CD14-positive monocyte (primary cell): ENCODE data around the gene CFAP57. TPM values are rescaled to one million over a fixed set of nuclear protein-coding genes. Genes with fewer than 3 reads are reported as not detected.

Experiments used
- DNase-seq, 3 donors: peaks; one replicate each; pipeline ENCODE4 v3.0.0-alpha.2; 2011 to 2022
- H2AFZ ChIP-seq: 2 replicates; pipeline ENCODE4 v1.6.0; 2012; ENCODE audit warnings: mild to moderate bottlenecking, low read depth, low read length, inconsistent platforms; ENCODE audit not compliant: insufficient read depth, poor library complexity, severe bottlenecking
- H3K27ac ChIP-seq, 2 donors: 1 replicate in 1 of 2; 2 replicates in 1 of 2; pipeline ENCODE4 v1.5.1; 2012 to 2013; ENCODE audit warnings: low read length in 2 of 2, control low read depth in 1 of 2, inconsistent platforms in 1 of 2, low read depth in 1 of 2, mild to moderate bottlenecking in 1 of 2
- H3K27me3 ChIP-seq, 2 donors: one replicate each; pipeline versions ENCODE4 v1.6.0 to v1.6.1; 2011 to 2013; ENCODE audit warnings: low read length in 2 of 2; ENCODE audit not compliant: control insufficient read depth in 2 of 2, insufficient read depth in 2 of 2
- H3K36me3 ChIP-seq, 2 donors: replicated peaks in 1 of 2; 1 replicate in 1 of 2; 2 replicates in 1 of 2; pipeline versions ENCODE4 v1.5.1 to v1.6.1; 2012 to 2013; ENCODE audit warnings: low read length in 2 of 2, control low read depth in 1 of 2, inconsistent platforms in 1 of 2, mild to moderate bottlenecking in 1 of 2; ENCODE audit not compliant: insufficient read depth in 2 of 2, control insufficient read depth in 1 of 2
- H3K4me1 ChIP-seq, 2 donors: 1 replicate in 1 of 2; 2 replicates in 1 of 2; pipeline versions ENCODE4 v1.5.1 to v1.6.1; 2012 to 2013; ENCODE audit warnings: low read length in 2 of 2, control low read depth in 1 of 2, inconsistent platforms in 1 of 2, mild to moderate bottlenecking in 1 of 2, moderate library complexity in 1 of 2; ENCODE audit not compliant: insufficient read depth in 2 of 2, control insufficient read depth in 1 of 2
- H3K4me2 ChIP-seq: replicated peaks from 2 replicates; pipeline ENCODE3; 2012; ENCODE audit warnings: low read length, moderate library complexity, mild to moderate bottlenecking; ENCODE audit not compliant: poor library complexity, severe bottlenecking; ENCODE audit errors: extremely low read depth
- H3K4me3 ChIP-seq, 3 experiments: fragments of 200-600 bp in 1 of 3; sonication (generic) in 1 of 3; replicated peaks in 1 of 3; 1 replicate in 2 of 3; 2 replicates in 1 of 3; pipeline ENCODE4 v1.5.1; 2011 to 2013; ENCODE audit warnings: low read length in 3 of 3, mild to moderate bottlenecking in 3 of 3, control low read depth in 2 of 3, low read depth in 2 of 3, inconsistent platforms in 1 of 3, moderate library complexity in 1 of 3
- H3K79me2 ChIP-seq: 2 replicates; pipeline ENCODE4 v1.6.0; 2012; ENCODE audit warnings: mild to moderate bottlenecking, control low read depth, inconsistent platforms, low read length, moderate library complexity; ENCODE audit not compliant: insufficient read depth
- H3K9ac ChIP-seq: 2 replicates; pipeline ENCODE4 v1.6.0; 2017; ENCODE audit warnings: low read length, mild to moderate bottlenecking; ENCODE audit not compliant: insufficient read depth, poor library complexity, severe bottlenecking
- H3K9me3 ChIP-seq, 2 donors: replicated peaks in 1 of 2; 1 replicate in 1 of 2; 2 replicates in 1 of 2; pipeline versions ENCODE4 v1.5.1 to v1.6.1; 2012 to 2013; ENCODE audit warnings: low read length in 2 of 2, control low read depth in 1 of 2; ENCODE audit not compliant: control insufficient read depth in 1 of 2, insufficient read depth in 1 of 2
- H4K20me1 ChIP-seq: 2 replicates; pipeline ENCODE4 v1.6.0; 2012; ENCODE audit warnings: mild to moderate bottlenecking, low read length, control low read depth, moderate library complexity; ENCODE audit not compliant: insufficient read depth
- H3K27ac Mint-ChIP-seq, 7 donors: one replicate each; pipeline ENCODE4 v1.8.0; 2020; ENCODE audit warnings: mild to moderate bottlenecking in 7 of 7, mixed read lengths in 7 of 7, moderate library complexity in 6 of 7, inconsistent platforms in 2 of 7
- H3K27me3 Mint-ChIP-seq, 3 donors: one replicate each; pipeline ENCODE4 v1.8.0; 2021 to 2022; ENCODE audit warnings: low read depth in 3 of 3, mild to moderate bottlenecking in 3 of 3, mixed read lengths in 3 of 3, moderate library complexity in 3 of 3, inconsistent platforms in 1 of 3
- H3K36me3 Mint-ChIP-seq, 2 donors: one replicate each; pipeline ENCODE4 v1.8.0; 2020; ENCODE audit warnings: mixed read lengths in 2 of 2, inconsistent platforms in 1 of 2, mild to moderate bottlenecking in 1 of 2
- H3K4me1 Mint-ChIP-seq: one replicate; pipeline ENCODE4 v1.8.0; 2020; ENCODE audit warnings: mild to moderate bottlenecking, mixed read lengths
- H3K4me3 Mint-ChIP-seq, 2 donors: one replicate each; pipeline ENCODE4 v1.8.0; 2020; ENCODE audit warnings: mild to moderate bottlenecking in 2 of 2, mixed read lengths in 2 of 2, moderate library complexity in 1 of 2
- H3K9me3 Mint-ChIP-seq, 7 donors: one replicate each; pipeline ENCODE4 v1.8.0; 2020 to 2022; ENCODE audit warnings: mixed read lengths in 7 of 7, mild to moderate bottlenecking in 6 of 7, moderate library complexity in 6 of 7, inconsistent platforms in 2 of 7
- WGBS: methylation state at CpG from one replicate; pipeline ENCODE4 v1.1.5; 2013; ENCODE audit warnings: missing lambda C conversion rate; ENCODE audit not compliant: insufficient coverage; 5-methylcytosine and 5-hydroxymethylcytosine counted together
- intact Hi-C, 2 donors: fragments of 100-400 bp; cut with micrococcal nuclease; formaldehyde crosslinking; loops; one replicate each; pipeline versions ENCODE4 v1.15.0 to v1.15.1; 2023
- polyA plus RNA-seq, 3 donors: library from polyadenylated mRNA; depleted of rRNA in 1 of 3; unstranded in 2 of 3; stranded (reverse) in 1 of 3; fragments of 300-500 nt in 2 of 3; fragments of >200 nt in 1 of 3; fragmentation: Illumina TruSeq in 2 of 3; gene quantifications; 1 replicate in 2 of 3; 2 replicates in 1 of 3; pipeline ENCODE4 v1.2.3, GENCODE V29; 2012 to 2021
- TF ChIP-seq, protein P1 (sequence below): fragments of 200-600 bp; IDR thresholded peaks from one replicate; pipeline ENCODE4 v1.8.0; 2022; ENCODE audit warnings: antibody characterized with exemption, mild to moderate bottlenecking

The CFAP57 gene
- polyA plus RNA-seq, 3 donors: 0.01 to 0.05 TPM; not detected in 1

DNA sequence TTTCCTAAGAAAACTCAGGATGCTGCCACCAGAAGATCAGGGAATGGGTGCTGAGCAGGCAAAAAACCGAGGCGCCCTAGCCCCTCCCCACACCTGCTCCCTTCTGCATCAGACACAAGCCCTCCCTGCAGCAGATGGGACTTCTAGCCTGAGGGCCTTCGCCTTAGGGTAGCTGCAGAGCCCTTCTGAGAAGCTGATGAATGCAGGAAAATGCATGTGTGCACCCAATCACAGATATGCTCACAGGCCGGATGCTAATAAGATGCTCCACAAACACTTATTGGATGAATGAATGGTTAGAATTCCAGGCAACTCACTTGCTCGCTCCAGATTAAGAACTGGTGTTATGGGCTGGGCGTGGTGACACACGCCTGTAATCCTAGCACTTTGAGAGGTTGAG, 120.1 kb downstream of the CFAP57 start:
- H3K9me3 ChIP-seq: no peaks in the 10 kb centered on the region
- Mint-ChIP-seq H3K4me3 (no peak overlapping the region), H3K27me3 (peaks cover 2% of the 10 kb centered on the region in 3 donors), H3K9me3 (no peaks in the 10 kb centered on the region), H3K27ac (no peak overlapping the region), H3K36me3 (no peaks in the 10 kb centered on the region), H3K4me1 (no peaks in the 10 kb centered on the region)
- H3K36me3 ChIP-seq: no peaks in the 10 kb centered on the region
- no peak overlapping the region for H3K27ac ChIP-seq
- H3K9ac ChIP-seq: no peak overlapping the region
- intact Hi-C loops: no loop called here
- H3K4me3 ChIP-seq: no peak overlapping the region
- no peak overlapping the region for H3K4me2 ChIP-seq
- DNase-seq: no peak
- H3K27me3 ChIP-seq: no peaks in the 10 kb centered on the region
- no peaks in the 10 kb centered on the region for H3K79me2 ChIP-seq
- TF ChIP-seq, protein P1, sequence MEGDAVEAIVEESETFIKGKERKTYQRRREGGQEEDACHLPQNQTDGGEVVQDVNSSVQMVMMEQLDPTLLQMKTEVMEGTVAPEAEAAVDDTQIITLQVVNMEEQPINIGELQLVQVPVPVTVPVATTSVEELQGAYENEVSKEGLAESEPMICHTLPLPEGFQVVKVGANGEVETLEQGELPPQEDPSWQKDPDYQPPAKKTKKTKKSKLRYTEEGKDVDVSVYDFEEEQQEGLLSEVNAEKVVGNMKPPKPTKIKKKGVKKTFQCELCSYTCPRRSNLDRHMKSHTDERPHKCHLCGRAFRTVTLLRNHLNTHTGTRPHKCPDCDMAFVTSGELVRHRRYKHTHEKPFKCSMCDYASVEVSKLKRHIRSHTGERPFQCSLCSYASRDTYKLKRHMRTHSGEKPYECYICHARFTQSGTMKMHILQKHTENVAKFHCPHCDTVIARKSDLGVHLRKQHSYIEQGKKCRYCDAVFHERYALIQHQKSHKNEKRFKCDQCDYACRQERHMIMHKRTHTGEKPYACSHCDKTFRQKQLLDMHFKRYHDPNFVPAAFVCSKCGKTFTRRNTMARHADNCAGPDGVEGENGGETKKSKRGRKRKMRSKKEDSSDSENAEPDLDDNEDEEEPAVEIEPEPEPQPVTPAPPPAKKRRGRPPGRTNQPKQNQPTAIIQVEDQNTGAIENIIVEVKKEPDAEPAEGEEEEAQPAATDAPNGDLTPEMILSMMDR: no peak
- 82% methylated on average over 5 of the region's 7 CpGs for WGBS
- H2AFZ ChIP-seq: no peak overlapping the region
- no peaks in the 10 kb centered on the region for H4K20me1 ChIP-seq
- H3K4me1 ChIP-seq: no peaks in the 10 kb centered on the region

DNA sequence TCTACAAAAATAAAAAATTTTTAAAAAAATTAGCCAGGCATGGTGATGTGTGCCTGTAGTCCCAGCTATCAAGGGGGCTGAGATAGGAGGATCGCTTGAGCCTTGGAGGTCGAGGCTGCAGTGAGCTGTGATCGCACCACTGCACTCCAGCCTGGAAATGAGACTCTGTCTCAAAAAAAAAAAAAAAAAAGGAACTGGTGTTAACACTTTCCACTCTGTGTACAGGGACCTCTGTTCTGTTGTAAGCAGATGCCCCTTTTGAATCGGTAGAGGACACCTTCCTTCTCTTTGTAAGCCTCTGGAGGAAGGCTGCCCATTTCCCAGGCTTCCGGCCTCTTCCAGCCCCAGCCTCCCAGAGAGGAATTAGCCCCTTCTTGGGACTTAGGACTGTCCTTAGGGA, 120.5 kb downstream of the CFAP57 start:
- no peaks in the 10 kb centered on the region for H3K4me1 Mint-ChIP-seq
- Histone ChIP-seq H4K20me1 (no peaks in the 10 kb centered on the region), H3K9me3 (no peaks in the 10 kb centered on the region), H2AFZ (no peak overlapping the region), H3K36me3 (no peaks in the 10 kb centered on the region), H3K4me1 (no peaks in the 10 kb centered on the region), H3K4me3 (no peak overlapping the region), H3K9ac (no peak overlapping the region), H3K27ac (no peak overlapping the region), H3K4me2 (no peak overlapping the region), H3K79me2 (no peaks in the 10 kb centered on the region), H3K27me3 (no peaks in the 10 kb centered on the region)
- H3K4me3 Mint-ChIP-seq: no peak overlapping the region
- no peaks in the 10 kb centered on the region for H3K36me3 Mint-ChIP-seq
- H3K9me3 Mint-ChIP-seq: no peaks in the 10 kb centered on the region
- WGBS: 55% methylated on average over 5 of the region's 5 CpGs
- no peak for DNase-seq
- intact Hi-C loops: no loop called here
- H3K27ac Mint-ChIP-seq: no peak overlapping the region
- TF ChIP-seq, protein P1: no peak
- H3K27me3 Mint-ChIP-seq: peaks cover 0 to 2% (median 2%) of the 10 kb centered on the region in 3 donors
